Activated naive CD8-positive, alpha-beta T cell treated with anti-CD3 and anti-CD28 coated beads, Interleukin-2, amount 50 U/mL, for 24 hours (primary cell): ENCODE results near the gene FRK.
"Not testable (repeated sequence)": the region's sequence is repeated elsewhere in the genome, so short reads cannot be mapped to it uniquely, and the experiment has no call there.

Experiments used
- ATAC-seq: fragments of 150-1000 bp; cut with Tn5 transposase; one replicate; pipeline ENCODE4 v1.10.0; 2021
- DNase-seq: peaks from one replicate; pipeline ENCODE4 v3.0.0; 2021
- H3K27ac Mint-ChIP-seq: one replicate; pipeline ENCODE4 v1.8.0; 2021; ENCODE audit warnings: mild to moderate bottlenecking, mixed read lengths
- H3K27me3 Mint-ChIP-seq: one replicate; pipeline ENCODE4 v1.8.0; 2021; ENCODE audit warnings: mixed read lengths
- H3K36me3 Mint-ChIP-seq: one replicate; pipeline ENCODE4 v1.8.0; 2021; ENCODE audit warnings: low read depth, mixed read lengths
- H3K4me1 Mint-ChIP-seq: one replicate; pipeline ENCODE4 v1.8.0; 2021; ENCODE audit warnings: mixed read lengths
- H3K4me3 Mint-ChIP-seq: one replicate; pipeline ENCODE4 v1.8.0; 2021; ENCODE audit warnings: mild to moderate bottlenecking, moderate library complexity, mixed read lengths
- H3K9me3 Mint-ChIP-seq: one replicate; pipeline ENCODE4 v1.8.0; 2021; ENCODE audit warnings: mixed read lengths

The FRK gene

DNA sequence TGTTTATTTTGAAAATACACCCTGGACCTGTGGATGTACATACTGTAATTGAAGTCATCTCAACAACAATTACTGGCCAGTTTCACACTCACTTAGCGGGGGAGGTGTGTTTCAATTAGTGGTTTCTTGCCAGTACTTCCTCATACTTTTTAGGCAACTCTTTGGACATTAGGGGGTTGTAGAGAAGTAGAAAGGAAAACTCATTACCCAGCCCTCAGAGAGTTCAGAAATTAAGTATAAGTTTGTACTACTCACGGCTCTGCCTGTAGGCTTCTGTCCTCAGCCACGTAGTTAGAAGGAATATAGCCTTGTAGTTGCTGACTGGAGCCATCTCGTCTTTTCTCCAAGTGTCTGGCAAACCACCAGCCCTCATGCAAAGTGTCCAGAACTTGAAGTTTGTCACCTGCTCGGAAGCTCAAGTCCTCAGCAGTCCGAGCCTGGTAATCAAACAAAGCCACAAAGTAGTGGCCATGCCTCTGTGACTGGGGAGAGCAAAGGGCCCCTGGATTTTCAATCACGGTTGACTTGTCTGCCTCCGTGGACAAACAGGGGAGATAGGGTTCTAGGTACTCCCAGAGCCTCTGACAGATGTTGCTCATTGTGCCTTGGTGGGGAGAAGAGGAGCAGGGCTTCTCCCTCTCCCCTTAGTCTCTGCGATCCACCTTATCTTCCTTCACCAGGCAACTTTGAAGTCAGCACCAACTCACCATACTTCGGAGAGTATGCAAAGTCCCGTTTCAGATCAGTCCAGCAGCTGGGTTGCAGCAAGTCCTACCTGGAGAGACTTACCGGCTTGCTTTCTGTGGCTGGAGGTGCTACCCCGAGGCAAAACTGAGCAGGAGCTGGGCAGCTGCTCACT, 749 bp downstream of the FRK start:
- Mint-ChIP-seq H3K4me3 (no peak overlapping the region), H3K9me3 (no peaks in the 10 kb centered on the region), H3K27me3 (peaks cover 10% of the 10 kb centered on the region), H3K4me1 (no peaks in the 10 kb centered on the region), H3K36me3 (no peaks in the 10 kb centered on the region), H3K27ac (no peak overlapping the region)
- DNase-seq (no peak), ATAC-seq (no peak)

DNA sequence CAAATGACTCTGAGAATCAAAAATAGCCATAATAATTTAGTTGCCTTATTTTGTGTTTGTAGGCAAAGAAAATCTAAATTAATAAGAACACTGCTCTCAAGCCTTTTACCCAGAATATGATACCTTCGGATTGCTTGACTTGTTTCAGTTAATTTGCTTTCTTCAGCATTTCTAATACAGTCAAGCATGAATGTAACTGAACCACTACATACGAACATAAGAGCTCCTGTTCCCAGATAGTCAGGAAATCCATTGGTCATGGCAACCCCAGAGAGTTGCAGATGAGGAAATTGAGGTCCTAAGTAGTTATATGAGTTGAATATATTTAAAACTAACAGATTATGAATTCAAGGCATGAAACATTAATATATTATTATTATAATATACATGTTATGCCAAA, 2.9 kb downstream of the FRK start:
- ATAC-seq: no peak
- no peaks in the 10 kb centered on the region for H3K4me1 Mint-ChIP-seq
- no peak for DNase-seq
- no peak overlapping the region for H3K4me3 Mint-ChIP-seq
- H3K27me3 Mint-ChIP-seq: peaks cover 2% of the 10 kb centered on the region
- H3K36me3 Mint-ChIP-seq: no peaks in the 10 kb centered on the region
- H3K9me3 Mint-ChIP-seq: no peaks in the 10 kb centered on the region
- no peak overlapping the region for H3K27ac Mint-ChIP-seq

DNA sequence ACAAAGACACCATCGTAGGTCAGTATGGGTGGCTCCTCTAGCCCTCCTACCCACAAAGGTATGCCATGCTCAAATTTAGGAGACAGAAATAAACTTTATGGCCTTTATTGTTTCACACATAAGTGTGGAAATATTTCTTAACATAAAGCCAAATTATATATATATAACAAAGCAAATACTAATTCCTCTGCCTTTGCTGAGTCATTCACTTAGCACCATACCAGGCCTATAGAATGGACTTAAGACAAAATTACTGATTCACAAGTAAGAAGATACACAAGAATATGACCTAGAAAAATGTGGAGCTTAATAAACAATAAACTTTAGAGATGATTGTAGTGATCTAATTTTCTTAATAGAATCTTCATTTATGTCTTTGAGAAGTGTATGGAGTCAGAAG, 5.2 kb downstream of the FRK start:
- Mint-ChIP-seq H3K27me3 (peaks cover 10% of the 10 kb centered on the region), H3K9me3 (no peaks in the 10 kb centered on the region), H3K27ac (no peak overlapping the region), H3K4me1 (no peaks in the 10 kb centered on the region), H3K36me3 (no peaks in the 10 kb centered on the region), H3K4me3 (no peak overlapping the region)
- no peak for DNase-seq
- ATAC-seq: no peak

DNA sequence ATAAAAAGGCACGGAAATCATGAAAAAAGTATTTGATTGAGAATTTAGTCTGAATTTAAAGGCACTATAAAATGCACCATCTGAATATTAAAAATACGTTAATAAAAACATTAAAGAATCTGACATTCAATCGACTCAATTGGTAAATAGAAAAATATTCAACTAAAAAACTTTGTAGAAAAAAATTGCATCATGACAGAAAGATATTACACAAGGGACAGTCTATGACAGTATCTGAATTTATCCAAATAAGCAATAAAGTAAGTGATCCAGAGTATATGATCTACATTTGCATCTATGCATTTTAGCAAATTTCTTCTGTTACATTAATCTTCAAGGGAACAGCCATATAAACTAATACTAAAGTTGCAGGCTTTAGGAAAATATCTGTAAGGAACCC, 9.4 kb downstream of the FRK start:
- H3K4me3 Mint-ChIP-seq: no peak overlapping the region
- H3K27me3 Mint-ChIP-seq: peaks cover 16% of the 10 kb centered on the region
- DNase-seq (no peak), ATAC-seq (no peak)
- no peak overlapping the region for H3K27ac Mint-ChIP-seq
- no peaks in the 10 kb centered on the region for H3K36me3 Mint-ChIP-seq
- H3K4me1 Mint-ChIP-seq: no peaks in the 10 kb centered on the region
- no peaks in the 10 kb centered on the region for H3K9me3 Mint-ChIP-seq

DNA sequence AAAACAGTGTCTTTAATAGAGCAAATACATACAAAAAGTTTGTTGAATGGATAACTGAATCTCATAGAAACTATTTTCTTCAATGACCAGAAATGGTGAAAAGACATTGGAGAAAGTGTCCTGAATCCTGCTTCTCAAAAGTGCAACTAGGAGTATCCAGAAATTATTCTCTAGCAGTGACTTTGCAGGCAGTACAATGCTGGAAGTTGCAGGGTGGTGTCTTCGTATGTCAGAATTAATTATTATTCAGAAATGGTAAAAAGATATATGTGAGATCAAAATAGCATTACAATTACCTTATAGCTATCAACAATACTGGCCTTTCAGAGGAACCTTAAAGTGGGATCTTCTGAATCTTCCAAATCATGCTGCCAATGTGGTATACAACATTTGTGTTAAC, 10.0 kb downstream of the FRK start:
- peaks cover 16% of the 10 kb centered on the region for H3K27me3 Mint-ChIP-seq

DNA sequence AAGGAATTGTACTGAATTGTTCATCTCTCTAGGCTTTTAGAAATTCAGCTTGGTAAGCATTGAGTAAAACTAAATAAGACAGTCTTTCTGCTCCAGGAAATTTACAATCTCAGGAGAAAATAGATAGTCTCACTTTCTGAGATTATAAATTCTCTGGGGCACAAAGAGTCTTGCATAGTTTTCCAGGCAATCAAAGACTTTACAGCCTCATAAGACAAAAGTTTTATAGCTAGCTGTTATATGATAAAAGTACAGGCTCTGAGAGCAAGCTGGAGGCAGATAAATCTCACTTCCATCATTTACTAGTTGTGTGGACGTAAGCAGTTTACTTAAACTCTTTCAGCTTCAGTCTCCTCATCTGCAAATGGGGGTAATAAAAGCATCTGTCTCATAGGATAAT, 11.4 kb downstream of the FRK start:
- no peak overlapping the region for H3K27ac Mint-ChIP-seq
- DNase-seq (no peak), ATAC-seq (no peak)
- peaks cover 14% of the 10 kb centered on the region for H3K27me3 Mint-ChIP-seq
- H3K9me3 Mint-ChIP-seq: no peaks in the 10 kb centered on the region
- no peaks in the 10 kb centered on the region for H3K36me3 Mint-ChIP-seq
- no peak overlapping the region for H3K4me3 Mint-ChIP-seq
- H3K4me1 Mint-ChIP-seq: no peaks in the 10 kb centered on the region

More for the DNA sequence above, 10.0 kb downstream of the FRK start:
- DNase-seq (no peak), ATAC-seq (no peak)
- Mint-ChIP-seq H3K27ac (no peak overlapping the region), H3K36me3 (no peaks in the 10 kb centered on the region), H3K4me3 (no peak overlapping the region), H3K4me1 (no peaks in the 10 kb centered on the region), H3K9me3 (no peaks in the 10 kb centered on the region)

DNA sequence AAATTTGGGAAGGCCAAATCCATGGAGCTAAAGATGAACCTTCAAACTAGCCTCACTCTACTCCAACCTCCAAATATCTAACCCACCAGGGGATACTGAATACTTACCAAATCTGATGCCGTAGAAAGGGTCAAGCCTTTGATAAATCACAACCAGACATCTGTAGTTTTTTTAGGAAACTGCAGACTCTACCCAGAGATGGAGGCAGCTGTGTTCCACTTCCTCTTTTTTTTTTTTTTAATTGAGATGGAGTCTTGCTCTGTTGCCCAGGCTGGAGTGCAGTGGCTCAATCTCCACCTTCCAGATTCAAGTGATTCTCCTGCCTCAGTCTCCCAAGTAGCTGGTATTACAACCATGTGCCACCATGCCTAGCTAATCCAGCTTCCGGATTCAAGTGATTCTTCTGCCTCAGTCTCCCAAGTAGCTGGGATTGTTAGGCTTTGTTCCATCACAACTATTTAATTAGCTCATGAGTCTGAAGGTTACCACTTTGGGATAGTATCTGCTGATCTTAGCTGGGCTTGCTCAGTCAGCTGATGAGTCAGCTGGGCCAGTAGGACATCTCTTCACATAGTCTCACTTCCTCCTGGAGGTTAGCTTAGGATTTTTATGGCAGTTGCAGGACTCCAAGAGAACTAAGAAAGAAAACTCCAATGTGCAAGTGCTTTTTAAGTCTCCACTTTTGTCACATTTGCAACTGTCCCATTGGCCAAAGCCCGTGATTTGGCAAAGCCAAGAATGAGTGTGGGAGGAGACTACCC, 13.3 kb downstream of the FRK start:
- Mint-ChIP-seq H3K27ac (no peak overlapping the region), H3K36me3 (no peaks in the 10 kb centered on the region), H3K4me1 (no peaks in the 10 kb centered on the region), H3K9me3 (no peaks in the 10 kb centered on the region), H3K27me3 (peaks cover 14% of the 10 kb centered on the region), H3K4me3 (no peak overlapping the region)
- ATAC-seq (no peak), DNase-seq (no peak)

DNA sequence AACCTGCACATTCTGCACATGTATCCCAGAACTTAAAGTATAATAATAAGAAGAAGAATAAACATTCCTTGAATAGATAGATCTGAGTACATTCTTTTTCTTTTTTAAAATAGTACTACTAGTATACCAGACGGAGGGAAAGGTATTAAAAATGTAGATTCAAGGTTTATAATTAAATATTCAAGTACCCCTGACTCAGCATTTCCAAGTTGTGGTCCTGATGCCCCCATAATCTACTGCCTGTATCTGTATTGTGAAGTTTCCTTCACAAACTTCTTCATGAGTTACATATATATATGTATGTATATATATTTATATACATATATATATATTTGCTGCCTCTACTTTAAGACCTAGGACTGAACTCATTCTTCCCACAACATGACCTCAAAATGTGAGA, 14.0 kb downstream of the FRK start:
- no peaks in the 10 kb centered on the region for H3K4me1 Mint-ChIP-seq
- no peak for ATAC-seq
- no peak for DNase-seq
- H3K36me3 Mint-ChIP-seq: no peaks in the 10 kb centered on the region
- no peak overlapping the region for H3K4me3 Mint-ChIP-seq
- no peaks in the 10 kb centered on the region for H3K9me3 Mint-ChIP-seq
- peaks cover 13% of the 10 kb centered on the region for H3K27me3 Mint-ChIP-seq
- no peak overlapping the region for H3K27ac Mint-ChIP-seq

DNA sequence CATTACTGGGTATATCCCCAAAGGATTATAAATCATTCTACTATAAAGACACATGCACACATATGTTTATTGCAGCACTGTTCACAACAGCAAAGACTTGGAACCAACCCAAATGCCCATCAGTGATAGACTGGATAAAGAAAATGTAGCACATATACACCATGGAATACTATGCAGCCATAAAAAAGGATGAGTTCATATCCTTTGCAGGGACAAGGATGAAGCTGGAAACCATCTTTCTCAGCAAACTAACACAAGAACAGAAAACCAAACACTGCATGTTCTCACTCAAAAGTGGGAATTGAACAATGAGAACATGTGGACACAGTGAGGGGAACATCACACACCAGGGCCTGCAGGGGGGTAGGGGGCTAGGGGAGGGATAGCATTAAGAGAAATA, 14.4 kb downstream of the FRK start:
- H3K27ac Mint-ChIP-seq, DNase-seq, ATAC-seq, H3K4me1 Mint-ChIP-seq, H3K36me3 Mint-ChIP-seq, H3K9me3 Mint-ChIP-seq, H3K4me3 Mint-ChIP-seq: not testable (repeated sequence)
- H3K27me3 Mint-ChIP-seq: peaks cover 13% of the 10 kb centered on the region

DNA sequence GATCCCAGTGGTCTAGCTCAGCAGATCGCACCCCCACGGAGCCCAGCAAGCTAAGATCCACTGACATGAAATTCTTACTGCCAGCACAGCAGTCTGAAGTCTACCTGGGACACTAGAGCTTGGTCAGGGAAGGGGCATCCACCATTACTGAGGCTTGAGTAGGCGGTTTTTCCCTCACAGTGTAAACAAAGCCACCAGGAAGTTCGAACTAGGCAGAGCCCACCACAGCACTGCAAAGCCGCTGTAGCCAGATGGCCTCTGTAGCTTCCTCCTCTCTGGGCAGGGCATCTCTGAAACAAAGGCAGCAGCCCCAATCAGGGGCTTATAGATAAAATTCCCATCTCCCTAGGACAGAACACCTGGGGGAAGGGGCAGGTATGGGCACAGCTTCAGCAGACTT, 18.8 kb downstream of the FRK start:
- Mint-ChIP-seq H3K9me3 (no peaks in the 10 kb centered on the region), H3K4me3 (no peak overlapping the region), H3K36me3 (no peaks in the 10 kb centered on the region), H3K4me1 (no peaks in the 10 kb centered on the region), H3K27me3 (peaks cover 6% of the 10 kb centered on the region), H3K27ac (no peak overlapping the region)
- no peak for ATAC-seq
- no peak for DNase-seq

DNA sequence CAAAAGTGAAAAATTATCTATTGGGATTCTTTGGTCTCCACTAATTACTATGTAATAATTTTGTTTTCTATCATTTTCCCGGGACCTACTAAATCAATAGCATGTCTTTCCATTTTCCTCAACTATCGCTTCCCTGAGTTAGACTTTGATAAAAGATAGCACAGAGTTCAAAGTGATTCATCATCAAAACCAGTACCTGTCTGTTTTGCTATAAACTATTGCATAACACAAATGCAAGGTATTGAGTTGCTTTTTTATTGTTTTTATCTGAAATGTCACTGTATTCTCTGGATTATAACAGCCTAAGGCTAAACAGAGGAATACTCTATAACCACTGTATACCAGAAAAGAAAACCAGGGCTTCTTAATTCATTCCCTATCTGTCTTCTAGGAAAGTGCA, 19.7 kb downstream of the FRK start:
- H3K27ac Mint-ChIP-seq: no peak overlapping the region
- DNase-seq: no peak

DNA sequence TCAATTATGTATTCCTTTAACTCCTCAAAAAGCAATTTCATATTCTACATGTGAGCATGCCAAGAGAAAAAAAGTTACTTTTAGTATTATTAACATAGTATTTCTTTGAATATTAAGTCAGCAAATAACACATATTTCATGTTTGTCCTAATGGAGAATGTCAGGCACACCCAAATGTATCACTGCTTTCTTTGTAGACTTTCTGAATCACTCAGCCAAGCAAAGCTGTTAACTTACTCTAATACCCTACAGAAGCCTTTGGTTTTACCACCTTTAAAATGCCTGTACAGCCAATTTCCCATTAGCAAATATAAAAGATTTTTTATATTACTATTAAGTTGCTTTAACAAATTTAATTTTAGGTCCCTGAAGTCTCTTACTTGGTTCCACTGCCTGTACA, 23.8 kb downstream of the FRK start:
- Mint-ChIP-seq H3K27ac (no peak overlapping the region), H3K9me3 (no peaks in the 10 kb centered on the region), H3K4me1 (no peaks in the 10 kb centered on the region), H3K4me3 (no peak overlapping the region), H3K36me3 (no peaks in the 10 kb centered on the region), H3K27me3 (peaks cover 10% of the 10 kb centered on the region)
- no peak for DNase-seq
- no peak for ATAC-seq

More for the DNA sequence above, 19.7 kb downstream of the FRK start:
- H3K27me3 Mint-ChIP-seq: peaks cover 6% of the 10 kb centered on the region
- no peak for ATAC-seq
- no peaks in the 10 kb centered on the region for H3K36me3 Mint-ChIP-seq
- no peak overlapping the region for H3K4me3 Mint-ChIP-seq
- H3K9me3 Mint-ChIP-seq: no peaks in the 10 kb centered on the region
- H3K4me1 Mint-ChIP-seq: no peaks in the 10 kb centered on the region

DNA sequence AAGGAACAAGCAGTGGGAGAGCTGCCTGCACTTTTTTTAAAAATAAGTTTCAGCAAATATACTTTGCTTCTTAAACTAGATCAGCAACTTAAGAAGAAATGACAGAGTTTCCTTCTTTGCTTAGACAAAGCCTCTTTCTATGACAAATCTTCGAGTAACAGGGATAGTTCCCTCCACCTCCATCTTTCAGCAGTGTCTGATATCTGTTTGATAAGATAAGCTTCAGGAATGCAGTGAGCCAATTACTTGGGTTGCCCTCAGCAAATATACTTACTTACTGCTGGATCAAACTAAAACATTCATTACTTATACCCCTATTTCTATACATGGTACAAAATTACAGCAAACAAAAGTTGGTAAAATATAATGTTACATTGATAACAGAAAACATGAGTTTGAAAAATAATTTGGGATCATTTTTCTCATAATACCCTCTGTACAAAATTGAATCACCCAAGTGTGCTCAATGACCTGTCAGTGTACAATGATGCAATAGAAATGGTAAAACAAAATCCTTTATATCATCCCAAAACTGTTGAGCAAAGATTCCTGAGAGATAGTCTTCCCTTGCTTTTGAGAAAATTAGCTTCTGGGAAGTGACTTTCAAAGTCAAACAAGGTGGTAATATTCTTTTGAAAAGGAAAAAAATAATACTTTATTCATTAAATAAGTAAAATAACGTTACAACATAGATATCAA, 24.5 kb downstream of the FRK start:
- H3K4me1 Mint-ChIP-seq: no peaks in the 10 kb centered on the region
- H3K27ac Mint-ChIP-seq: no peak overlapping the region
- no peaks in the 10 kb centered on the region for H3K36me3 Mint-ChIP-seq
- H3K9me3 Mint-ChIP-seq: no peaks in the 10 kb centered on the region
- DNase-seq: no peak
- peaks cover 12% of the 10 kb centered on the region for H3K27me3 Mint-ChIP-seq
- no peak overlapping the region for H3K4me3 Mint-ChIP-seq
- ATAC-seq: no peak

DNA sequence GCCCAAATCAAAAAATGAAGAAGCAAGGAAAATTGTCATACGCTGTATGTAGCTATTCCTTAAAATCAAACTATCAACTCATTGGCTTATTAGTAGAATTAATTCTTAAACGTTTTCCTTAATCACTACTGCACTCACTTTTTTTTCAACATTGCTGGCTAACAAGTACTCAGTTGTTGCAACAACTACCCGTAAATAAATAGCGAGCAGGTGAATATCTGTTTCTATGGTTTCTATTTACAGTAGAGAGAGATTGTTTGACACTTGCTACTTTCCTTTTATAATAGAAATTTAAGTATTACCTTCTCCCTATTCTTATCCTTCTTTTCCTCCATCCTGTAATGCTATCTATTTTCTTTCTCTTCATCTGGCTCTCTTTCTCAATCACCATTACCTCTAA, 25.1 kb downstream of the FRK start:
- Mint-ChIP-seq H3K36me3 (no peaks in the 10 kb centered on the region), H3K9me3 (no peaks in the 10 kb centered on the region)

DNA sequence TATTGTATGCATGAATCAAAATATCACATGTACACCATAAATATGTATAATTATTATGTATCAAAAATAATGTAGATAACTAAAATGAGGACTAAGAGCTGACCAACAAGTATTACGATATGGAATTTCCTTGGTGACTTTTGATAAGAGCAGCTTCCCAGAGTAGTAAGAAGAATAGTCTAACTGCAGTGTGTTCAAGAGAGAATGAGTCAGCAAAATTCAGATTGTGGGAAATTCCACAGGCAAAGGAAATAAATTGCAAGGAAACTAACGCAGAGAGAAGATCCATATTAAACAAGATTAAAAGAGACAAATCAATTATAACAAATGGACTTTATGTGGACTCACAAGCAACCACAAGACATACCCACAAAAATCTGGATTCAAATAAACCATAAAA, 26.4 kb downstream of the FRK start:
- DNase-seq (no peak), ATAC-seq (no peak)
- H3K27ac Mint-ChIP-seq: no peak overlapping the region
- H3K27me3 Mint-ChIP-seq: peaks cover 16% of the 10 kb centered on the region
- H3K4me1 Mint-ChIP-seq: no peaks in the 10 kb centered on the region
- H3K4me3 Mint-ChIP-seq: no peak overlapping the region
- no peaks in the 10 kb centered on the region for H3K36me3 Mint-ChIP-seq
- H3K9me3 Mint-ChIP-seq: no peaks in the 10 kb centered on the region

More for the DNA sequence above, 25.1 kb downstream of the FRK start:
- no peak overlapping the region for H3K27ac Mint-ChIP-seq
- peaks cover 16% of the 10 kb centered on the region for H3K27me3 Mint-ChIP-seq
- no peak overlapping the region for H3K4me3 Mint-ChIP-seq
- no peak for ATAC-seq
- no peak for DNase-seq
- no peaks in the 10 kb centered on the region for H3K4me1 Mint-ChIP-seq
